NCI-H2081 treated with DMSO at 0.1 percent for 48 hours (cell line): ENCODE results near the gene POLR1H.
A peak's percentile ranks its signal among the peaks of the same experiment; 100 is the strongest.

Experiments
- DNase-seq: peaks from one replicate; lab custom pipeline; 2025; lab: John Stamatoyannopoulos, UW

POLR1H gene

DNA sequence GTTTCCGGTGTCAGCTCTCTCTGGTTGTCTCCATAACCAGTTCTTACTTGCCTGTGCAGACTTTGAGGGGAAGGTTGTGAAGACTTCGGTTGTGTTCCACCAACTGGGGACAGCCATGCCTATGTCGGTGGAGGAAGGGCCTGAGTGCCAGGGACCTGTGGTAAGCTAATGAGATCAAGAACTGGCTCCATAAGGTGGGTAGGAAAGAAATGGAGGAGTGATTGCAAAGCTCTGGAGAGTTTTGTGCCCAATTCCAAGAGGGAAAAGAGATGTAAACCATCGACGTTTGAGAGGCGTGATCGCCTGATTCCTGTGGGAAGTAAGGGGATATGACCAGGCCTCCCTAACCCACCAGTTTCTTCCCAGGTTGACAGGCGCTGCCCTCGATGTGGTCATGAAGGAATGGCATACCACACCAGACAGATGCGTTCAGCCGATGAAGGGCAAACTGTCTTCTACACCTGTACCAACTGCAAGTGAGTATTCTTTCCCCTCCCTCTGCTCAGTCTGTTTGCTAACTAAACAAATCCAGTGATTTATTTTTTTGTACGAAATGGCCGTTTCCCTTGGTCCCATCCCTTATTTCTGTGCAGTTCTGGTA lies 893 bp downstream of the POLR1H start:
- no peak for DNase-seq

GRCh38 chr6:30062471-30063178 lies 1.6 kb downstream of the POLR1H start:
- no peak for DNase-seq

GRCh38 chr6:30063315-30063714 lies 2.2 kb downstream of the POLR1H start:
- DNase-seq = no peak

DNA sequence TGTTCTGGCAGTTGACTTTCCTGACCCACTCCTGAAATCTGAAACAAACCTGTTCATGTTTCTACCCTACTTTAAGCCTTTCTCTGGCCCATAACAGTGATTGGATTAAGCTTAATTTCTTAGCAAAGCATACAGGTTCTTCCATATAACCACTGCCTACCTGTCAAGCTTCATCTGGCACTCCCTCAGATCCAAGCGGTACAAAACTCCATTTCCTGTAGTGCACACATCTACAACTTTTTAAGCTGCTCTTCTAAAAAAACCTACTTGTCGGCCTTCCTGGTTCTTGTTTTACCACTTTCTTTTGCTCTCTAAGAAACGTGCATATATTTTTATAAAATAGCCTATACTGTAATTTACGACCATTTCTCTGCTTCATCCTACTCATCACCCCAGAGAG lies 5.0 kb downstream of the POLR1H start:
- DNase-seq = no peak

DNA sequence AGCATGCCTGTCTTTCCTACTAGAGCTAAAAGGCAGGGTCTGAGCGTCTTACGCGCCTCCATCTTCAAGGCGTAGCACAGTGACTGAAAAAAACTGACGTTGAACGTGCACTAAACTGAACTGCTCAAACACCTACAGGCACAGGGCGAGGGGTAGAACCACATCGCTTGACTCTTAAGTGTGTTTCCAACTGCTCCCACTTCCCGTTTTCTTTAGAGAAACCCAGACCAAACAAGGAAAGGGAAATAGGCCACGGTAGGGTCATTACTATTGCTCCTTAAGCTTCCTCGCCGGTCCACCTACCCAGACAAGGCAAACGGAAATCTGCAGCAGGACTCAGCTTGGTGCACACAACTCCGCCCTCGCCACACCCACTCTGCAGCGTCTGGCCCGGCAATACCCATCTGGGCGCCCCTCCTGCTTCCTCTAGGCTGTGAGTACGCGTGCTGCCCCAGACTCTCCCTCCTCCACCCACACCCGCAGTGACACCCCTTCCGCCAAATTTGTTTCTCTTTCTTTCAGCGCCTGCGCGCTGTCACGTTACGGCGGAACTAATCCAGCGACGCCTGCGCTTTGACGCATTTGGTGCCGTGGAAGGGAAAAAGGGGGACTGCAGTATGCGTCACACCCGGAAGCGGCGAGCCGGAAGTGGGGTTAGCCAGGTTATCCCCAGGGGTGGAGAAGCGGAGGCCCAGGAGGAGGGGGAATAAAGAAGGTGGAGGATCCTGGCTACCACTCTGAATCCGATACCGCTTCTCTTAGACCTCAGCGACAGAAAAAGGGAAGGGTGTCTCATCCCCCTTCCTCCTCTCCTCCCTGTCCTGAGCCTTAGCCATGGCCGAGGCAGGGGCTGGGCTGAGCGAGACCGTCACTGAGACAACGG lies 5.8 kb downstream of the POLR1H start, which contains the start of gene PPP1R11:
PPP1R11 (plus strand) TSS at position 622 of the 883 bp plus-strand sequence; CDS start at position 835, 213 bp downstream.
- peak; percentile 98 for DNase-seq

DNA sequence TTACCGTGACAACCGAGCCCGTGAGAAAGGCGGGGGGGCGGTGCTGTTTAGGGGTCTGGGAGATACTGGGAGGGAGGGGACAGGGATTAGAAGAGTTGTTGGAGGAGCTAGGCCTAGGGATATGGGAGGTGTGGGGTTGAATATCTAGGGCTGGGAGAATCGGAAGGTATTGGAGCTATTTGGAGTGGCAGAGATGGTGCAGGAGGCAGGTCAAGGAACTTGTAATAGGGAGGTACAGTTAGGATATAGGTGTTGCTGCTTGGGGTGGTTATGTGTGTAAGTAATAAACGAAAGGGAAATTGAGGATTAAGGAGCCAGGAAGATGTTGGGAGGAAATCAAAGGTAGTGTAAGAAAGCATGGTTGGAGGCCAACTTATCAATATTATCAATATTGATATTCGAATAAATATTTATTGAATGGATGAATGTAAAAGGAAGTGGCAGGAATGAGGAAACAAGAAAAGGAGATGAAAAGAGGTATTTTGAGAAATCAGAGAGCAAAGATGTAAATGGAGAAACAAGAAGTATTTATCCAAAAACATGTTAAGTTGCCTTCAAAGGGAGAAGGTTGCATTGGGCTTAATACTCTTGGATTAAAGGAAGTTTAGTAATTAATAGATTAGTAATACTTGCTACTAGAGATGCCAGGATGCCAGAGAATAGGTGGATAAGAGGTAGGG lies 6.5 kb downstream of the POLR1H start:
- no peak for DNase-seq

GRCh38 chr6:30071081-30071818 lies 10.2 kb downstream of the POLR1H start:
- no peak for DNase-seq

DNA sequence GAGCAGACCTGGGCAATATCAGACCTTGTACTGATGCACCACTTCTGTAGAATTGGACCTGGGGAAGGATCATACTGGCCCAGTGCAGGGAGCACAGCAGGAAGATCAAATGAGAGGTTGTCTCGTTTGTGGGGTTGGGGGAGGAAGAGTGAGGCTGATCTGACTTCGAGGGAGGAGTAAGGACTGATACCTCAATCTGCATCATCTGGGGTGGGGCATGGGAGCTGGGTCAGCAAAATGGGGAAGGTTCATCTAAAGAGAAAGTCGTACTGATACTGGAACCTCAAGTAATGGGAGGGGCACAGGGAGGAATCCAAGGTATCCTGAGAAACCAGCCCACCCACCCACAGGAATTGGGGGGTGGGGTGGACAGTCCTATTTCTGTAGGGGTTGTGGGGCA lies 10.8 kb downstream of the POLR1H start:
- no peak for DNase-seq

GRCh38 chr6:30073489-30074235 lies 12.6 kb downstream of the POLR1H start:
- DNase-seq = no peak

DNA sequence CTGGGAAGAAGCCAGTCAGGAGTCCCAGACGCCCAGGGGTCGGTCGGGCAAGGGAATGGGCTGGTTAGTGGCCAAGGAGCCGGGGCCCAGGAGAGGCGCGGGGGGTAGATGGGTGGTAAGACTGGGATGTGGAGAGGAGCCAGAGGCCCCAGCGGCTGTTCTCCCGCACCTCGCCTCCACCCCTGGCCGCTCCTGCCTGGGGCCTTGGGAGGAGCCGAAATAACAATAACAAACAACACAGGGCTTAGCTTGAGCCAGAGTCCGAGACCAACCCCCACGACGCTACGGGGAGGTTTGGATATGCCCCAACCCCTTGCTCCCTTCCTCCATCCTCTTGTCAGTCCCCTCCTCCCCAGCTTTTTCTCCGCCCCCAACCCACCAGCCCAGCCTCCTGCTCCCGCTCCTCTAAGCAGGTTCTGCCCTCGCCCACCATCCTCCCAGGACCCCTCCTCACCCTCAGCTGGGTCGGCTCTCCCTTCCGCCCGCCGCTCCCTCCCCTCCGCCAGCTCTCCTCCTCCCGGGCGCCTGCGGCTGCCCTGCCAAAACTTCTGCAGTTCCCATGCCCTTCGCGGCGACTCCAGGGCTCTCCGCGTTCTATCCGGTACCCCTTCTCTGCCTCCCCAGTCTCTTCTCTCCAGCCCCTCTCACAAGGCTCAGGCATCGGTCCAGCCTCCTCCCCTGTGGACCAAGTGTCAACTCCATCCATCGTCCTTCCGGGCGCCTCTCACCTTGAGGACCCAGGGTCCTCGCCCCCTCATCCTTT lies 13.4 kb downstream of the POLR1H start:
- DNase-seq = no peak

DNA sequence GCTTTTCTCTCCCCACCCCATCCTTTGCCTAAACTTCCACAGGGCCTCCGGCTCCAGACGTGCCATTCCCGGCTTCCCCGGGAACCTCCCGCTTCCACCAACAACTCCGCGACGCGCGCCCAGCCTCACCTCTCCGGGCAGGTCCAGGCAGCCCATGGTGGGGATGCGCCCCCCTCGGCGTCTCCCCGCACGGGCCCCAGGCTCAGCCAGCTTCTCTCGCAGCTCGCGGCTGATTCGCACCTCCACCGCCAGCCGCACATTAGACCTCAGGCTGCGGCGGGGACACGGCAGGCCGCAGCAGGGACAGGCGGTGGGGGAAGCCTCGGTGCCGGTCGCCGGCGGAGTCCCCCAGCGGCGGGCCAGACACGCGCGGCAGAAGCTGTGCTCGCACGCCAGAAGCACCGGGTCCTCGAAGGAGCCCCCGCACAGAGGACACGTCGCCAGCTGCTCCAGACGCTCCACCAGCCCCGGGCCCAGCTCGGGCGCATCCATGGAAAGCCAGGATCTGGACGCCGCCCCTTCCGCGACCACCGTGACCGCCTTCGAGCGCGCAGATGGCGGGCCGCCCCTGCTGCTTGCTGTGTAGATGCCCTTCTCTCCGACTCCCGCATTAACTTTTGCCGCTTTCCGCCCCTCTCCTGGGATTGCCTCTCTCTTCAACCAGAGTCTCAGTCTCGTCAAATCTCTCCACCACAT lies 14.2 kb downstream of the POLR1H start, which contains the start of gene RNF39:
RNF39 (minus strand) TSS at position 676 of the 696 bp plus-strand sequence; CDS start at position 492, 184 bp downstream.
- no peak for DNase-seq

DNA sequence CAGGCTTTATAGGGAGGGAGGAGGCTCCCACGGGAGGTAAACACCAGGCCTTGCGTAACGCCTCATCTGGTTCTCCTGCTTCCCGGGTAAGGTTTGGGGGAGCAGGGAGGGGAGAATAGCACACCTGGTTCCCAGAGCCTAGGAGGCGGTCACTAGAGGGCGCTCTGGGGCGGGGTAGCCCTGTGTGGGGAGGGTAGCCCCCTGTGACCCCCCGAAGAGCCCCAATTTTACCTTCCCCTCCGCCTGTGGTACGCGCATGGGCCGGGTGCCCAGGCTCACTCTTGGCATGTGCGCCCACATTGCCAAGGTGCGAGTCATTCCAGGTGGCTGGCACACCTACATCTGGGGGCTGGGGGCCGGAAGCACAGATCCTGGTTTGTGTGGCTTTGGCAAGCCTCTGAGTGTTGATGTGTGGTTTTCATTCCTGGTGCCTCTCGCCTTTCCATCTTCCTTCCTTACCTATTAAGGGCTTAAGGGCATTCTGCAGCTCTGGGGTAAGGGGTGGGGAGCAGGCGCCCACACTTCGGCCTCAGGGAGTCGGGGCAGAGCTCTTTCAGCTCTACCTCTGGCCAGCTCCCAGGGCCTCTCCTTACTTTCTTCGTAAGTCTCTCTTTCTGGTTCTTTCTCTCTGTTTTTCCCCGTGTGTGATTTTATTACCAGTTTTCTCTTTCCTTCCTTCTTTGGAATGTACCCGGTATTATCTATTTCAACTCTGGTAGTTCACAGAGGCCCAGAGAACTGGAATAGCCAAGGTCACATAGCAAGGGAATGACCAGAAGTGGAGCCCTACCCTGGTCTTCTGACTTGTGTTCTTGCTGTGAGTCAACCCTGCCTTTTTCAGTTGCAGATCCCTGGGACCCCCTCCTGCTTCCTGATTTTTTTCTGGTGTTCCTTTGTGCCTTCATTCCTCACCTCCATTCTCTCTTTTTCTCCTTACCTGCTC lies 15.0 kb downstream of the POLR1H start:
- no peak for DNase-seq

DNA sequence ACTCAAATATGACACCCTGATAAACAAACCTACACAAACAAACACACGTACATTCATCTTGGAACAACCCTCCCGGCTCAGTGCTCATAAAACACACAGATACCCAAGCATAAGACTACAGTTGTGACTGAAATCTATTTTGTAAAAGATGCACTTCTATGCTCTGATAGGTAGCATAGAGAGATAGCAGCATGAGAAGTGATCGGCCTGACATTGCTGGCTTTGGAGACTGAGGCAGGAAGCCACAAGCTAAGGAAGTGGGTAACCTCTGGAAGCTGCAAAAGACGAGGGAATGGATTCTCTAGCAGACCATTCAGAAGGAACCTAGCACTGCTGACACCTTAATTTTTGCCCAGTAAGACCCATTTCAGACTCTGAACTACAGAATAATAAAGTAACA lies 16.2 kb downstream of the POLR1H start:
- DNase-seq = no peak

DNA sequence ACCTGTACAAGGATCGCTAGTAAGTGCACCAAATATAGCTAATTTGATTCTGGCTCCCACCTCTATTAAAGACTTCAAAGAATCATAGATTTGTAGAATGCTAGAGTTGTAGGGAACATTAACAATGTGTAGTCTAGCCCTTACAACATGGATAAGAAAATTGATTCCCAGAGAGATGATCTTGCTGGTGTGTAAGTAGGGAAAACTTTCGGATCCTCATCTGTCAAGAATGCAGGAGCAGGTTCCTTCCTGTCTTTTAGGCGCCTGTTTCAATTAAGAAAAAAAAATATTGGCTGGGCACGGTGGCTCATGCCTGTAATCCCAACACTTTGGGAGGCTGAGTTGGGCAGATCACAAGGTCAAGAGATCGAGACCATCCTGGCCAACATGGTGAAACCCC lies 26.8 kb downstream of the POLR1H start:
- no peak for DNase-seq

GRCh38 chr6:30091577-30092381 lies 30.7 kb downstream of the POLR1H start:
- DNase-seq = no peak

DNA sequence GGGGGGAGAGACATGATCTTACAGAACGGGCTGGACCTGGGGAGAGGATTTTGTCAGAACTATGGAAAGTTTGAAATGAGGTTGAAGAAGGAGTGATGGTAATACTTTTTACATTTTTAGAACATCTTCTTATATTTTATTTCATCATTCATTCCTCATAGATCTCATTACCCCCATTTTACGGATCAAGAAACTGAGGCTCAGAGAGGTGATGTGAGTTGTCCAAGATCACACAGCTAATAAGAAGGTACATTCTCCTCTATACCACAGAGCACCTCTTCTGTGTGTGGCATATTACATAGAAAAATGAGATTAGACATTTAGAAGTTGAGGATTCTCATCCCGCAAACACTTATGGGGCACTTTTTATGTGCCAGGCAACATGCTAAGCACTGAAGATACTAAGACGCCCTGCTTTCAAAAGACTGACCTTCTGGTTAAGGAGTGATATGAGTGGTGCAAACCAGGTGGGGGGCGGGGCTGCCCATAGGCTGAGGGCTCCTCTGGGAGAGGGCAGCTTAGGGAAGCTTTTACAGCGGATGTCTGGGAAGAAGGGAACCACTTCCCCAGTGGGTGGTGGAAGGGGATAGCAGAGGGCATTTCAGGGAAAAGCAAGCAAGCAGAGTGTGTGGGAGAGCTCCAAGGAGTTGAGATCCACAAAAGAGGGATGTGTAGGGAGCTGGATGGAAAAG lies 31.9 kb downstream of the POLR1H start:
- no peak for DNase-seq
